DOHH2 (cell line): ENCODE data around the gene MC1R.

ENCODE experiments used
- H3F3A ChIP-seq: fragments of 200-600 bp; sonication (generic), shearing (Covaris generic); 2 replicates; pipeline ENCODE4 v1.6.0; 2016; ENCODE audit warnings: antibody characterized with exemption, mild to moderate bottlenecking; ENCODE audit not compliant: control insufficient read depth, insufficient read depth
- H3K27ac ChIP-seq: fragments of 200-600 bp; sonication (generic); 2 replicates; pipeline ENCODE4 v1.5.1; 2014; ENCODE audit warnings: low read depth, mild to moderate bottlenecking, low read length, moderate library complexity
- H3K27me3 ChIP-seq: fragments of 200-600 bp; sonication (generic); 2 replicates; pipeline ENCODE4 v1.6.1; 2014; ENCODE audit warnings: mild to moderate bottlenecking, low read length, mixed read lengths; ENCODE audit not compliant: control insufficient read depth
- H3K36me3 ChIP-seq: fragments of 200-600 bp; sonication (generic); 2 replicates; pipeline ENCODE4 v1.6.1; 2014; ENCODE audit warnings: mild to moderate bottlenecking, low read length, moderate library complexity, mixed read lengths; ENCODE audit not compliant: control insufficient read depth
- H3K4me1 ChIP-seq: fragments of 200-600 bp; sonication (generic); 2 replicates; pipeline ENCODE4 v1.6.1; 2014; ENCODE audit warnings: mild to moderate bottlenecking, low read length, mixed read lengths; ENCODE audit not compliant: control insufficient read depth
- H3K4me2 ChIP-seq: fragments of 200-600 bp; sonication (generic); 2 replicates; pipeline ENCODE4 v1.6.0; 2014; ENCODE audit warnings: mild to moderate bottlenecking, low read length, moderate library complexity
- H3K4me3 ChIP-seq: fragments of 200-600 bp; sonication (generic); 2 replicates; pipeline ENCODE4 v1.5.1; 2014; ENCODE audit warnings: mild to moderate bottlenecking, low read length, mixed read lengths
- H3K79me2 ChIP-seq: fragments of 200-600 bp; sonication (generic); 2 replicates; pipeline ENCODE4 v1.6.1; 2014; ENCODE audit warnings: mild to moderate bottlenecking, low read length, mixed read lengths; ENCODE audit not compliant: control insufficient read depth
- H3K9me2 ChIP-seq: fragments of 200-600 bp; sonication (generic); replicated peaks from 2 replicates; pipeline ENCODE4 v1.6.1; 2014; ENCODE audit warnings: mild to moderate bottlenecking, low read length, mixed read lengths; ENCODE audit not compliant: control insufficient read depth
- H3K9me3 ChIP-seq: fragments of 200-600 bp; sonication (generic); 2 replicates; pipeline ENCODE4 v1.6.1; 2014; ENCODE audit warnings: antibody characterized with exemption, low read length, mixed read lengths; ENCODE audit not compliant: control insufficient read depth, insufficient read depth
- H4K20me1 ChIP-seq: fragments of 200-600 bp; sonication (generic); 2 replicates; pipeline ENCODE4 v1.6.0; 2014; ENCODE audit warnings: low read depth, mild to moderate bottlenecking, antibody characterized with exemption, low read length, moderate library complexity; ENCODE audit not compliant: control insufficient read depth, insufficient read depth
- CTCF ChIP-seq: fragments of 200-600 bp; sonication (generic); IDR thresholded peaks from one replicate; pipeline ENCODE4 v1.5.1; 2014; ENCODE audit warnings: antibody characterized with exemption, mild to moderate bottlenecking, low read depth, low read length; ENCODE audit not compliant: poor library complexity, severe bottlenecking
- EZH2phosphoT487 ChIP-seq: fragments of 200-600 bp; sonication (generic); IDR thresholded peaks from 2 replicates; pipeline ENCODE4 v1.6.1; 2017; ENCODE audit warnings: borderline replicate concordance, mild to moderate bottlenecking, antibody characterized with exemption, low read length, moderate library complexity, mixed read lengths

Gene MC1R

GRCh38 chr16:89890886-89891657, 27.6 kb upstream of the MC1R start:
- Histone ChIP-seq H3K4me3 (no peak overlapping the region), H3K27ac (no peak overlapping the region), H3F3A (no peaks in the 10 kb centered on the region), H3K79me2 (peaks cover 3% of the 10 kb centered on the region; the same call in 1 of the 2 replicates), H3K4me2 (no peak overlapping the region), H3K27me3 (no peaks in the 10 kb centered on the region), H3K4me1 (no peaks in the 10 kb centered on the region), H4K20me1 (no peaks in the 10 kb centered on the region), H3K9me3 (no peaks in the 10 kb centered on the region), H3K36me3 (peaks cover 73% of the 10 kb centered on the region), H3K9me2 (no peaks in the 10 kb centered on the region)
- TF ChIP-seq EZH2phosphoT487: no peak
- TF ChIP-seq CTCF: no peak

GRCh38 chr16:89892055-89892630, 26.5 kb upstream of the MC1R start:
- Histone ChIP-seq H3K4me1 (no peaks in the 10 kb centered on the region), H3K79me2 (peaks cover 3% of the 10 kb centered on the region; the same call in 1 of the 2 replicates), H4K20me1 (no peaks in the 10 kb centered on the region), H3K36me3 (peaks cover 74% of the 10 kb centered on the region), H3K4me2 (no peak overlapping the region), H3K27ac (no peak overlapping the region), H3K9me2 (no peaks in the 10 kb centered on the region), H3K4me3 (no peak overlapping the region), H3K27me3 (no peaks in the 10 kb centered on the region), H3F3A (no peaks in the 10 kb centered on the region), H3K9me3 (no peaks in the 10 kb centered on the region)
- TF ChIP-seq CTCF: no peak
- TF ChIP-seq EZH2phosphoT487: no peak

GRCh38 chr16:89892635-89893034, 26.0 kb upstream of the MC1R start:
- peaks cover 70% of the 10 kb centered on the region for H3K36me3 ChIP-seq
- H3F3A ChIP-seq: no peaks in the 10 kb centered on the region
- H3K27ac ChIP-seq: no peak overlapping the region
- TF ChIP-seq CTCF (no peak), EZH2phosphoT487 (no peak)
- H3K79me2 ChIP-seq: peaks cover 3% of the 10 kb centered on the region; the same call in 1 of the 2 replicates
- no peaks in the 10 kb centered on the region for H3K9me3 ChIP-seq
- no peak overlapping the region for H3K4me3 ChIP-seq
- H3K9me2 ChIP-seq: no peaks in the 10 kb centered on the region
- no peaks in the 10 kb centered on the region for H3K4me1 ChIP-seq
- no peaks in the 10 kb centered on the region for H4K20me1 ChIP-seq
- H3K27me3 ChIP-seq: no peaks in the 10 kb centered on the region
- H3K4me2 ChIP-seq: no peak overlapping the region
